Suprapubic skin (tissue), 3 donors: ENCODE data around the gene SCUBE2.

Experiments
- CTCF ChIP-seq, 2 donors: fragments of 200-600 bp in 1 of 2; fragments of 450-650 bp in 1 of 2; sonication (generic) in 1 of 2; IDR thresholded peaks; one replicate each; pipeline ENCODE4 v1.5.1; 2016 to 2019; ENCODE audit warnings: antibody characterized with exemption in 2 of 2, mild to moderate bottlenecking in 1 of 2, moderate library complexity in 1 of 2
- POLR2A ChIP-seq, 2 donors: fragments of 450-650 bp; IDR thresholded peaks; one replicate each; pipeline ENCODE4 v1.6.1; 2017; ENCODE audit warnings: antibody characterized with exemption in 2 of 2, mild to moderate bottlenecking in 2 of 2, moderate library complexity in 2 of 2

- TF ChIP-seq POLR2A (IDR thresholded peaks at IDR 0.05) (no peak), CTCF (IDR thresholded peaks at IDR 0.05) (no peak)
Measured at GRCh38 chr11:9025101-9025850, 66.1 kb downstream of the SCUBE2 start.
